Stimulated activated CD4-positive, alpha-beta T cell treated with anti-CD3 and anti-CD28 coated beads, Interleukin-1b, Interleukin-23, amount 100 ng/mL, for 4 hours (primary cell): ENCODE data around the gene VSIG8.

Experiments
- DNase-seq, 2 donors: peaks; one replicate each; pipeline ENCODE4 v3.0.0-alpha.2; 2020; ENCODE audit warnings: low read depth in 2 of 2

The VSIG8 gene

GRCh38 chr1:159829822-159830465 lies 32.5 kb downstream of the VSIG8 start:
- no peak for DNase-seq

- DNase-seq: no peak
Observed at GRCh38 chr1:159829273-159829634, 33.2 kb downstream of the VSIG8 start.

GRCh38 chr1:159828581-159829272 lies 33.7 kb downstream of the VSIG8 start:
- no peak for DNase-seq

- no peak for DNase-seq
Observed at GRCh38 chr1:159828176-159828575, 34.3 kb downstream of the VSIG8 start.

GRCh38 chr1:159827549-159827948 lies 34.9 kb downstream of the VSIG8 start:
- no peak for DNase-seq

GRCh38 chr1:159827102-159827490 lies 35.4 kb downstream of the VSIG8 start:
- DNase-seq: no peak

GRCh38 chr1:159826441-159827101 lies 35.9 kb downstream of the VSIG8 start, which contains the start of gene SLAMF8:
Gene SLAMF8, plus strand, starts transcription at chr1:159826873. Its CDS starts 26 bp downstream, at chr1:159826899.
- peak in 1 of 2 donors; percentile 15 for DNase-seq

- no peak for DNase-seq
Observed at GRCh38 chr1:159825564-159825963, 36.9 kb downstream of the VSIG8 start.

GRCh38 chr1:159823406-159823805 lies 39.1 kb downstream of the VSIG8 start:
- DNase-seq: no peak

- no peak for DNase-seq
Observed at GRCh38 chr1:159821171-159821867, 41.1 kb downstream of the VSIG8 start.

- no peak for DNase-seq
Observed at GRCh38 chr1:159817276-159818041, 45.0 kb downstream of the VSIG8 start.

- no peak for DNase-seq
Observed at GRCh38 chr1:159815926-159816325, 46.5 kb downstream of the VSIG8 start.

GRCh38 chr1:159804924-159805323 lies 57.5 kb downstream of the VSIG8 start:
- no peak for DNase-seq
